Mesenchymal stem cell (in vitro differentiated cells and primary cell): ENCODE data around the gene DIS3L2.
"Not testable (repeated sequence)": the region's sequence is repeated elsewhere in the genome, so short reads cannot be mapped to it uniquely, and the experiment has no call there.

ENCODE experiments used
- DNase-seq: peaks from one replicate; pipeline ENCODE4 v3.0.0-alpha.2; 2013
- H2AFZ ChIP-seq: one replicate; pipeline ENCODE4 v1.6.1; 2013; ENCODE audit warnings: low read depth, mild to moderate bottlenecking, control low read depth, inconsistent platforms, low read length, moderate library complexity
- H2AK5ac ChIP-seq: 2 replicates; pipeline ENCODE4 v1.6.1; 2013; ENCODE audit warnings: low read length, moderate library complexity, mild to moderate bottlenecking, inconsistent platforms; ENCODE audit not compliant: severe bottlenecking
- H2BK120ac ChIP-seq: one replicate; pipeline ENCODE4 v1.6.1; 2013; ENCODE audit warnings: low read depth, mild to moderate bottlenecking, inconsistent platforms, low read length, moderate library complexity
- H2BK12ac ChIP-seq, 2 experiments: one replicate each; pipeline ENCODE4 v1.6.1; 2013; ENCODE audit warnings: inconsistent platforms in 2 of 2, low read length in 2 of 2, mild to moderate bottlenecking in 2 of 2, moderate library complexity in 2 of 2, control low read depth in 1 of 2
- H2BK15ac ChIP-seq: one replicate; pipeline ENCODE4 v1.6.1; 2013; ENCODE audit warnings: mild to moderate bottlenecking, low read depth, inconsistent platforms; ENCODE audit not compliant: poor library complexity, severe bottlenecking
- H2BK5ac ChIP-seq: 2 replicates; pipeline ENCODE4 v1.6.1; 2013; ENCODE audit warnings: low read depth, mild to moderate bottlenecking, low read length, control low read depth, inconsistent platforms; ENCODE audit not compliant: poor library complexity, severe bottlenecking
- H3K14ac ChIP-seq, 2 experiments: one replicate each; pipeline ENCODE4 v1.6.1; 2013; ENCODE audit warnings: inconsistent platforms in 2 of 2, low read length in 2 of 2, control low read depth in 1 of 2, mild to moderate bottlenecking in 1 of 2, moderate library complexity in 1 of 2
- H3K18ac ChIP-seq, 2 experiments: one replicate each; pipeline ENCODE4 v1.6.1; 2013; ENCODE audit warnings: inconsistent platforms in 2 of 2, low read length in 2 of 2, control low read depth in 1 of 2, low read depth in 1 of 2, mild to moderate bottlenecking in 1 of 2
- H3K23ac ChIP-seq, 2 experiments: one replicate each; pipeline ENCODE4 v1.6.1; 2013; ENCODE audit warnings: inconsistent platforms in 2 of 2, low read length in 2 of 2, mild to moderate bottlenecking in 2 of 2, moderate library complexity in 2 of 2, control low read depth in 1 of 2
- H3K27ac ChIP-seq: 2 replicates; pipeline ENCODE4 v1.5.1; 2013; ENCODE audit warnings: mild to moderate bottlenecking, moderate library complexity, low read length, control low read depth, inconsistent platforms; ENCODE audit not compliant: poor library complexity, severe bottlenecking
- H3K27me3 ChIP-seq, 2 experiments: 2 replicates each; pipeline versions ENCODE4 v1.6.1 to v1.7.0; 2013; ENCODE audit warnings: low read length in 2 of 2, mild to moderate bottlenecking in 2 of 2, moderate library complexity in 2 of 2, control low read depth in 1 of 2, inconsistent platforms in 1 of 2; ENCODE audit not compliant: control insufficient read depth in 1 of 2, insufficient read depth in 1 of 2
- H3K36me3 ChIP-seq, 2 experiments: 2 replicates each; pipeline versions ENCODE4 v1.6.1 to v1.7.0; 2013; ENCODE audit warnings: low read length in 2 of 2, control low read depth in 1 of 2, inconsistent platforms in 1 of 2, low read depth in 1 of 2, mild to moderate bottlenecking in 1 of 2; ENCODE audit not compliant: insufficient read depth in 2 of 2, control insufficient read depth in 1 of 2
- H3K4ac ChIP-seq, 2 experiments: one replicate each; pipeline ENCODE4 v1.6.1; 2013; ENCODE audit warnings: inconsistent platforms in 2 of 2, low read length in 2 of 2, mild to moderate bottlenecking in 2 of 2, moderate library complexity in 2 of 2, control low read depth in 1 of 2, low read depth in 1 of 2
- H3K4me1 ChIP-seq: 2 replicates; pipeline ENCODE4 v1.6.1; 2013; ENCODE audit warnings: low read depth, low read length, control low read depth; ENCODE audit not compliant: control insufficient read depth, insufficient read depth
- H3K4me2 ChIP-seq: 2 replicates; pipeline ENCODE4 v1.6.1; 2013; ENCODE audit warnings: low read length, mild to moderate bottlenecking, inconsistent platforms; ENCODE audit not compliant: poor library complexity, severe bottlenecking
- H3K4me3 ChIP-seq, 2 experiments: 2 replicates each; pipeline versions ENCODE4 v1.5.1 to v1.7.0; 2013; ENCODE audit warnings: low read length in 2 of 2, mild to moderate bottlenecking in 2 of 2, control low read depth in 1 of 2, low read depth in 1 of 2; ENCODE audit not compliant: insufficient read depth in 1 of 2
- H3K79me1 ChIP-seq: replicated peaks from 2 replicates; pipeline ENCODE4 v1.6.1; 2013; ENCODE audit warnings: mild to moderate bottlenecking, control low read depth, low read length, inconsistent platforms; ENCODE audit not compliant: poor library complexity, severe bottlenecking
- H3K9ac ChIP-seq: 2 replicates; pipeline ENCODE4 v1.7.0; 2013; ENCODE audit warnings: mild to moderate bottlenecking, low read length, moderate library complexity
- H3K9me3 ChIP-seq: 2 replicates; pipeline ENCODE4 v1.7.0; 2013; ENCODE audit warnings: mild to moderate bottlenecking, low read length; ENCODE audit not compliant: control insufficient read depth
- H4K8ac ChIP-seq: one replicate; pipeline ENCODE4 v1.6.1; 2013; ENCODE audit warnings: inconsistent platforms, mild to moderate bottlenecking, low read length, moderate library complexity
- H4K91ac ChIP-seq: one replicate; pipeline ENCODE4 v1.6.1; 2013; ENCODE audit warnings: mild to moderate bottlenecking, low read length, inconsistent platforms
- WGBS: methylation state at CpG from one replicate; pipeline ENCODE4 v1.1.7; 2013; ENCODE audit warnings: mixed read lengths; 5-methylcytosine and 5-hydroxymethylcytosine counted together

DIS3L2 gene

GRCh38 chr2:232330068-232330999 is 368.8 kb downstream of the DIS3L2 start:
- Histone ChIP-seq H3K23ac (no peak overlapping the region), H2AK5ac (no peak overlapping the region), H4K8ac (no peak overlapping the region), H3K14ac (no peak overlapping the region), H3K18ac (no peak overlapping the region), H2BK120ac (no peak overlapping the region), H2AFZ (no peak overlapping the region), H3K27me3 (no peaks in the 10 kb centered on the region), H2BK15ac (no peak overlapping the region), H2BK5ac (no peak overlapping the region), H3K4ac (no peak overlapping the region), H3K4me3 (no peak overlapping the region), H3K36me3 (peaks cover 0 to 27% of the 10 kb centered on the region in 2 experiments), H2BK12ac (no peak overlapping the region), H3K4me2 (no peak overlapping the region), H4K91ac (no peak overlapping the region), H3K9me3 (no peaks in the 10 kb centered on the region), H3K9ac (no peak overlapping the region), H3K4me1 (peaks cover 22% of the 10 kb centered on the region), H3K79me1 (peaks cover 18% of the 10 kb centered on the region), H3K27ac (no peak overlapping the region)
- 85% methylated on average over 13 of the region's 17 CpGs for WGBS
- DNase-seq: no peak

- not testable (repeated sequence) for H2BK5ac ChIP-seq, H3K9ac ChIP-seq, H3K27me3 ChIP-seq, H2BK12ac ChIP-seq, H2BK15ac ChIP-seq, H3K14ac ChIP-seq, H3K4me3 ChIP-seq, H3K9me3 ChIP-seq, H3K4ac ChIP-seq, H4K8ac ChIP-seq, H3K27ac ChIP-seq, H2AFZ ChIP-seq, H3K18ac ChIP-seq, H3K4me2 ChIP-seq, DNase-seq, H2BK120ac ChIP-seq, H4K91ac ChIP-seq, H2AK5ac ChIP-seq, H3K23ac ChIP-seq
- Histone ChIP-seq H3K79me1 (peaks cover 14% of the 10 kb centered on the region), H3K4me1 (peaks cover 19% of the 10 kb centered on the region), H3K36me3 (peaks cover 0 to 29% of the 10 kb centered on the region in 2 experiments)
- WGBS: 95% methylated on average over 11 of the region's 11 CpGs
Observed at GRCh38 chr2:232331061-232331460, 369.5 kb downstream of the DIS3L2 start.

- not testable (repeated sequence) for H4K8ac ChIP-seq, H3K18ac ChIP-seq, H3K4ac ChIP-seq, H2AK5ac ChIP-seq, H3K14ac ChIP-seq, H3K4me2 ChIP-seq, H3K9ac ChIP-seq, H3K27me3 ChIP-seq, H2BK15ac ChIP-seq, H2AFZ ChIP-seq, H3K27ac ChIP-seq, H3K9me3 ChIP-seq, H2BK5ac ChIP-seq, H3K4me3 ChIP-seq, H2BK120ac ChIP-seq, H3K23ac ChIP-seq, H2BK12ac ChIP-seq, H4K91ac ChIP-seq, DNase-seq
- peaks cover 0 to 35% of the 10 kb centered on the region in 2 experiments for H3K36me3 ChIP-seq
- H3K79me1 ChIP-seq: peaks cover 11% of the 10 kb centered on the region
- 96% methylated on average over 7 of the region's 11 CpGs for WGBS
- H3K4me1 ChIP-seq: peaks cover 19% of the 10 kb centered on the region
Observed at GRCh38 chr2:232331641-232332040, 370.1 kb downstream of the DIS3L2 start.

- Histone ChIP-seq H3K4me1 (peaks cover 19% of the 10 kb centered on the region), H3K79me1 (peaks cover 11% of the 10 kb centered on the region), H3K36me3 (peaks cover 0 to 42% of the 10 kb centered on the region in 2 experiments)
- H3K4me2 ChIP-seq, H2AK5ac ChIP-seq, H4K91ac ChIP-seq, H3K27ac ChIP-seq, H2BK12ac ChIP-seq, H4K8ac ChIP-seq, H3K23ac ChIP-seq, H2BK120ac ChIP-seq, H3K14ac ChIP-seq, H3K9ac ChIP-seq, H3K27me3 ChIP-seq, H3K9me3 ChIP-seq, H3K4me3 ChIP-seq, H2BK15ac ChIP-seq, H2BK5ac ChIP-seq, H2AFZ ChIP-seq, DNase-seq, H3K18ac ChIP-seq, H3K4ac ChIP-seq: not testable (repeated sequence)
- 82% methylated on average over 11 of the region's 26 CpGs for WGBS
Observed at GRCh38 chr2:232332244-232332939, 370.9 kb downstream of the DIS3L2 start.
